KOPT-K1 (cell line): ENCODE results near the gene ATOH8.

Experiments used
- H3K27ac ChIP-seq: fragments of 200-600 bp; sonication (generic); 2 replicates; pipeline ENCODE4 v1.5.1; 2016; ENCODE audit warnings: antibody characterized with exemption, mild to moderate bottlenecking, low read depth, low read length; ENCODE audit not compliant: poor library complexity, severe bottlenecking
- H3K36me3 ChIP-seq: fragments of 200-600 bp; sonication (generic); 2 replicates; pipeline ENCODE4 v1.5.1; 2017; ENCODE audit warnings: antibody characterized with exemption, mild to moderate bottlenecking, low read length, moderate library complexity; ENCODE audit not compliant: insufficient read depth
- H3K9me3 ChIP-seq: fragments of 200-600 bp; sonication (generic); 2 replicates; pipeline ENCODE4 v1.5.1; 2017; ENCODE audit warnings: antibody characterized with exemption, low read length, mild to moderate bottlenecking; ENCODE audit not compliant: insufficient read depth, poor library complexity, severe bottlenecking

ATOH8 gene

GRCh38 chr2:85753035-85753524 is 711 bp upstream of the ATOH8 start:
- Histone ChIP-seq H3K27ac (no peak overlapping the region), H3K36me3 (no peaks in the 10 kb centered on the region), H3K9me3 (no peaks in the 10 kb centered on the region)

- H3K9me3 ChIP-seq: no peaks in the 10 kb centered on the region
- H3K27ac ChIP-seq: no peak overlapping the region
- H3K36me3 ChIP-seq: no peaks in the 10 kb centered on the region
These were observed 713 bp downstream of the ATOH8 start for GRCh38 chr2:85754313-85755095.

GRCh38 chr2:85755122-85756027 is 1.6 kb downstream of the ATOH8 start:
- Histone ChIP-seq H3K9me3 (no peaks in the 10 kb centered on the region), H3K36me3 (no peaks in the 10 kb centered on the region), H3K27ac (no peak overlapping the region)

GRCh38 chr2:85756195-85756594 is 2.4 kb downstream of the ATOH8 start:
- no peak overlapping the region for H3K27ac ChIP-seq
- H3K9me3 ChIP-seq: no peaks in the 10 kb centered on the region
- H3K36me3 ChIP-seq: no peaks in the 10 kb centered on the region

GRCh38 chr2:85756822-85757435 is 3.1 kb downstream of the ATOH8 start:
- no peak overlapping the region for H3K27ac ChIP-seq
- no peaks in the 10 kb centered on the region for H3K9me3 ChIP-seq

GRCh38 chr2:85757860-85758259 is 4.1 kb downstream of the ATOH8 start:
- H3K36me3 ChIP-seq: no peaks in the 10 kb centered on the region
- no peak overlapping the region for H3K27ac ChIP-seq
- H3K9me3 ChIP-seq: no peaks in the 10 kb centered on the region

More at GRCh38 chr2:85756822-85757435, 3.1 kb downstream of the ATOH8 start:
- H3K36me3 ChIP-seq: no peaks in the 10 kb centered on the region

- no peaks in the 10 kb centered on the region for H3K9me3 ChIP-seq
- H3K36me3 ChIP-seq: no peaks in the 10 kb centered on the region
- H3K27ac ChIP-seq: no peak overlapping the region
These were observed 4.8 kb downstream of the ATOH8 start for GRCh38 chr2:85758361-85759256.

- Histone ChIP-seq H3K27ac (no peak overlapping the region), H3K36me3 (no peaks in the 10 kb centered on the region), H3K9me3 (no peaks in the 10 kb centered on the region)
These were observed 5.4 kb downstream of the ATOH8 start for GRCh38 chr2:85759257-85759613.

GRCh38 chr2:85760371-85760770 is 6.6 kb downstream of the ATOH8 start:
- no peak overlapping the region for H3K27ac ChIP-seq
- no peaks in the 10 kb centered on the region for H3K9me3 ChIP-seq
- H3K36me3 ChIP-seq: no peaks in the 10 kb centered on the region

- Histone ChIP-seq H3K9me3 (no peaks in the 10 kb centered on the region), H3K36me3 (no peaks in the 10 kb centered on the region), H3K27ac (no peak overlapping the region)
These were observed 7.1 kb downstream of the ATOH8 start for GRCh38 chr2:85760872-85761271.

- Histone ChIP-seq H3K9me3 (no peaks in the 10 kb centered on the region), H3K27ac (no peak overlapping the region), H3K36me3 (no peaks in the 10 kb centered on the region)
These were observed 7.7 kb downstream of the ATOH8 start for GRCh38 chr2:85761512-85761944.

GRCh38 chr2:85761946-85762345 is 8.2 kb downstream of the ATOH8 start:
- no peak overlapping the region for H3K27ac ChIP-seq

GRCh38 chr2:85763132-85763531 is 9.3 kb downstream of the ATOH8 start:
- H3K36me3 ChIP-seq: no peaks in the 10 kb centered on the region
- H3K9me3 ChIP-seq: no peaks in the 10 kb centered on the region
- H3K27ac ChIP-seq: no peak overlapping the region

More at GRCh38 chr2:85761946-85762345, 8.2 kb downstream of the ATOH8 start:
- no peaks in the 10 kb centered on the region for H3K9me3 ChIP-seq
- H3K36me3 ChIP-seq: no peaks in the 10 kb centered on the region

- H3K27ac ChIP-seq: no peak overlapping the region
- H3K9me3 ChIP-seq: no peaks in the 10 kb centered on the region
- no peaks in the 10 kb centered on the region for H3K36me3 ChIP-seq
These were observed 10.0 kb downstream of the ATOH8 start for GRCh38 chr2:85763831-85764230.
